AG20443 (cell line): ENCODE results near the gene GOLGA2.

Experiments
- DNase-seq: peaks from one replicate; pipeline ENCODE4 v3.0.0; 2012; ENCODE audit warnings: low spot score, mixed read lengths

Gene GOLGA2

DNA sequence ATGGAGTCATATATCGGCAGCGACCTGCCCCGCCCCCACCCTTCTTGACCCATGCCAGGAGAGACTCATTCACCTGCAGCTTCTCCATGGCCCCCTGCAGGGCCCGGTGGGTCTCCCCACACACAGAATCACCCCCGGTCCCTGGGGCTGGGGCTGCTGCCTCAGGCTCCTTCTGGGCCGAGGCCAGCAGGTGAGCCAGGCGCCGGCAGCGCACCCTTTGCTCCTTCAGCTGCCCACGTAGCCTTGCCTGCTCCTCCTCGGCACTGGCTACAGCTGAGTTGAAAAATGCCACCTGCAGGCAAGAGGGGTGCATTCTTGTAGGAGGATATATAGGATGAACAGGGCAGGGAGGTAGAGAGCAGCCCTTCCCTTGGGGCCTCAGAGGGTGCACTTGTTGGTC is 17.9 kb downstream of the GOLGA2 start:
- DNase-seq = no peak

DNA sequence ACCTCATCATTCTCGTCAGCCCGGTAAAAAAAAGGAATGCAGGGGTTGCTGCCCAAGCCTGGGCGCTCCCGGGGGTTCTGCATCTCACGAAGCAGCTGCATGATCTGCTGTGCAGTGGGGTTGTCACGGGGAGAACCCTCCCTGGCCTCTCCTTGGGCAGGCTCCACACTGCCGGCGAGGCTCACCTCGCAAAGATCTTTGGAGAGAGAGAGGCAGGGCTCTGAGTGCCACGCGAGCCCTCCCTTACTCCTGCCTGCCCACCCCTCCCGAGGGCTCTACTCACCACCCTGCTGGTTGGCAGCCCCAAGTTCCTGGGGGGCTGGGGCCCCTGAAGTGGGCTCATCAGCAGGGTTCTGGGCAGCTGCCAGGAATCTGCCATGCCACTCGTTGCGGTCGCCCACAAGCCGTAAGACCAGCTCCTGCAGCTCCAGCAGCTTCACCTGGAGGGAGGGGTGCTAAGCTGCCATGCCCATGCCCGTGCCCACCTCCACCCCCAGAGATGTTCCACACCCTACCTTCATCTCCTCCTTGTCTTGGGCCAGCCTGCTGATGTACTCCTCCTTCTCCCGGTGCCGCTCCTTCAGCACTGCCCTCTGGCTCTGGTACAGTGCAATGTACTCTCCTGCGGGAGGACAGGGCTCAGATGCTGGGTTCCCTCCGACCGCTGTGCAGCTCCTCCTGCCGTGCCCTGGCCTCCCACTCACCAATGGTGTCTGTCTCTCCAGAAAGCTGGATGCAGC is 18.6 kb downstream of the GOLGA2 start:
- DNase-seq = no peak

DNA sequence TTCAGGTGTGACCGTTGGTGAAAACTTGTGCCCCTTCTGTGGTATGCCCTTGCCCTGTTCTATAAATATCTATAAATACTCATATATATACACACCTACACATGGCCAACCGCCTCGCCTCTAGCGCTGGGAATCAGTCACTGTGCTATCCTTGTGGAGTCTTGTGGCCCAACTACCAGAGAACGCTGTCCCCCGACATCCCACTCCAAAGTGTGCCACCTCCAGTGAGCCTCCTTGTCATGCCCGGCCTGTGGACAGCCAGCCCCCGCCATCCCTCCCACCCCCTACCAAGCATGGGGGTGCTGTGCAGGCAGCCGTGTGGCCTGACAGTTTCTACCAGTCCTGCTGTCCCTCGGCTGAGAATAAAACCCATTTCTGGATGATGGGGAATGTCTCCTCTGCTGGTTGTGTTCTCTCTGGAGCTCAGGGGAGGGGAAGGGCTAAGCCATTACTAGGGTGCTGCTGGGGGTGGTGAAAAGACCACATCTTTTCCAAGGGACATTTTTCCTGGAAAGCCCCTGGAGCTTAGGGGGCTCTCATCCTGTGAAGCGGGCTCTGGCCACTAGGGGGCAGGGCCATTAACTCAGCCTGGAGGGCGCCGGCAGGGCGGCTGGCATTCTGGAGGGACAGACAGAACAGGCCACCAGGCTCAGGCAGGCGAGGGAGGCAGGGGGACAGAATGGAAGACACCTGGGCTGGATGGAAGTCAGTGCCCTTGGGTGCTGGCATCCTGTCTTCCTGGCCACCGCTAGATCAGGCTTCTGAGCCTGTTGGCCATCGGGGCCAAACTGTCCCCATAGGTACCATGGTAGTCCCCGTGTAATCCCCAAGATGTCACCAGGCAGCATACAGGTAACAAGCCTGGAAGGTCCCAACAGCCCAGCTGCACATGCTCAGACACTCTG is 20.7 kb downstream of the GOLGA2 start:
- peak; percentile 85 for DNase-seq

DNA sequence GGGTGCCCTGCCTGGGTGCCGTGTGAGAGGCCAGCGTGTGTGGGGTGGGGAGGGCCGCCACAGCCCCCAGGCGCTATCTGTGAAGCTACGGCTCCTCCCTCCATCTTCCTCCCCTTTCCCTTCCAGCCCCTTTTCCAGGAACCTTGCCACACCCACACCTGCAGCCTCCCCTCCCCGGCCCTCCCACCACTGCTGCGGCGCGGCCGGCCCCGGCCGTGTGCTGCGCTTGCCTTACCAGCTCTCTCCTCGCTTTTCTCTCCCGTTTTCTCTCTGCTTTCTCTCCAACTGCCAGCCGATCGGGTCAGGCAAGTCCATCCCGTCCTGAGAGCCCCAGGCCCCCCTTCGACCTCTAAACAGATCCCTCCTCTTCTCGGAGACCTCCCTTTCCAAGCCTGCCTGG is 21.4 kb downstream of the GOLGA2 start:
- DNase-seq = no peak

DNA sequence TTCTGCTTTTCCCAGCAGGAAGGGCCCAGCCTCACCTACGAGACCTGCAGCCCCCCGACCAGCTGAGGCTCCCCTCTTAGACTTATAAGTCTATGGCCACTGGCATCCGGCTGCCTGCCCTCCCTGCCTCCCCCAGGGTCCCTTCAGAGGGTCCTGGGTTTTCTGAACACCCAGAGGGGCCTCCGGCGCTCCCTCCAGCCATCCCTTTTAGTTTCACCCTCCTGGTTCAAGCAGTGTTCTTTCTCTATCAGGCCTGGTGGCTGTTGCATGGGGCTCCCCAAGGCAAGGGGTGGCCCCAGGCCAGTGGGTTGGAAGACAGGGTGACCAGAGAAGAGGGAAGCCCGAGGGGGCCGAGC is 21.8 kb downstream of the GOLGA2 start:
- DNase-seq = no peak

DNA sequence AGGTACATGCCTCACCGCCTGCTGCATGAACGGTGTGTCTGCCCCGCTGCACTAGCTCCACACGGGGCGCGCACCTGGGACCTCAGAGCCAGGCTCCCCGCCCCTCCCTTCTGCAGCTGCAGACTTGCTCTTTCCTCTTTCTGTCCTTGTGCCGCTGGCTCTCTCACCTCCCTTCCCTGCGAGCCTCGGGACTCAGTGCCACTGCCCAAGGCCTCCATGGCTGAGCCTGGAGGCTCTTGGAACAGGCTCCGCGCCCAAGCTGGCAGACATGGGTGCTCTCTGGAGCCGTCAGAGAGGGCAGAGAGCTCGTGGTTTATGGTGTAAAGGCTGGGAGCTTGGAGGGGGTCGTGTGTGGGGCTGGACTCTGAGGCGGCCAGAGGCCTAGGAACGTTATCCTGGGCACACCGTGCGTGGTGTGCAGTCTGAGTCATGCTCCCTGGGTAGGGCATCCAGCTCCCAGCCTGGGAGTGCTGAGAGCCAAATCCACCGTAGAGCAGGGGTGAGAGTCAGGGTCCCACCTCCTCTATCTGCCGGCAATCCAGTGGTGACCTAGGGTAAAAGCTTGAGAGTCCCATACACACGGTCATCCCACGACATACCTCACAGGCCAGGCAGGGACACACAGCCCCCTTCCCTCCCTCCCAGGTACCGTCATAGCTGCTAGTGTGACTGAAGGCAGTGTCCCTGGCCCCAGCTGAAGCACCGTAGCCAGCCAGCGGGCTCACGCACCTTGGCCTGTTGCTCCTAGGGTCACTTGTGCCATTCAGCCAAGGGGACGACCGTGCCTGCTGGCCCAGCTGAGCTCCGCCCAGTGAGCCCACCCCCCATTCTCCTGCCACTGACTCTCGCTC is 22.4 kb downstream of the GOLGA2 start:
- DNase-seq = no peak

DNA sequence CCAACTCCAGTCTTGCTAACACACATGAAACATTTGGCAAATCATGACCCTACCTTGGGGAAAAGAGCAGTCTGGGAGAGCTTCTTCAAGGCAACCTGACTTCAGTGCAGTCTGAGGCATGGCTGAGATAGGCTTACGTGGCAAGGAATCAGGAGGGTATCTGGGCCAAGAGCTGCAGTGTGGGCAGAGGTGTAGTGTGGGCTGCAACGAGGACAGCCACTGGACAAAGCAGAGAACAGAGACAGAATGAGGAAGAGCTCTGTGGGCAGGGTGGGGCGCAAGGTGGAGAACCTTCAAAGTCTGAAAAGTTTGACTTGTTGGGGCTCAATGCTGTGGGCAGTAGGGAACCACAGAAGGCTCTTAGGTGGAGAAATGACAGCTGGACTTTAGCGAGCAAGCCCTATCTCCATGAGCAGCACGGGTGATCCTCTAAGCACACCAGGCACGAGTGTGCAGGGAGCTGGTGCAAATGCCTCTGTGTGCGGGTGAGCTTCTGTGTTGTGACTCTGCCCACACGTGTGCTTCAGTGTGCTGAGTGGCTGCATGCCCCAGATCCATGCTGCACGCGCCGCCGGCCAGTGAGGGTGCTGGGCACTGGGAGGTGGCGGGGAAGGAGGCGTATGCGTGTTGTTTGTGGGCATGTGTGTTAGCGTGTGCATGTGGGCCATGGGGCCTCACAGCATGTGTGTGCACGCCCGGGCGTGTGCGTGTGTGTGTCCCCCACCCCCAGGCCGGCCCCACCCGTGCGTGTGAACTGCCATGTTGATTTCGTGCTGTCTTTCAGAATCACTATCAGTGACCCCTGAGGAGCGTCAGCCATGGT is 23.3 kb downstream of the GOLGA2 start:
- DNase-seq = no peak

DNA sequence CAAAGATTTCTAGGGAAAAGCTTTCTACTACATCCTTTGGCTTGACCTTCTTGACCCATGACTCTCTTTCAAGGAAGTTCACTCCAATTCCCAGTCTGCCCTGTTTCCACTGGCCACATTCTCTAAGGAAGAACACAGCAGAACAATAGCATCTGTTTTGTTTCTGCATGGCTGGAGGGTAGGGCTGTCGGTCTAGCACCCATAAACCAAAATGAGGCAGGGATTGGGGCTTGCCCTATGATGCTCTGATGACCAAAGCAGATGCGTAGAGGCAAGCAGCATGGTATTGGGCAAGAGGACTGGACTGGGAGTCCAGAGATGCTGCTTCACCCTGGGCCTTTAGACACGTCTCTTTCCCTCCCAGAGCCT is 24.1 kb downstream of the GOLGA2 start:
- no peak for DNase-seq

DNA sequence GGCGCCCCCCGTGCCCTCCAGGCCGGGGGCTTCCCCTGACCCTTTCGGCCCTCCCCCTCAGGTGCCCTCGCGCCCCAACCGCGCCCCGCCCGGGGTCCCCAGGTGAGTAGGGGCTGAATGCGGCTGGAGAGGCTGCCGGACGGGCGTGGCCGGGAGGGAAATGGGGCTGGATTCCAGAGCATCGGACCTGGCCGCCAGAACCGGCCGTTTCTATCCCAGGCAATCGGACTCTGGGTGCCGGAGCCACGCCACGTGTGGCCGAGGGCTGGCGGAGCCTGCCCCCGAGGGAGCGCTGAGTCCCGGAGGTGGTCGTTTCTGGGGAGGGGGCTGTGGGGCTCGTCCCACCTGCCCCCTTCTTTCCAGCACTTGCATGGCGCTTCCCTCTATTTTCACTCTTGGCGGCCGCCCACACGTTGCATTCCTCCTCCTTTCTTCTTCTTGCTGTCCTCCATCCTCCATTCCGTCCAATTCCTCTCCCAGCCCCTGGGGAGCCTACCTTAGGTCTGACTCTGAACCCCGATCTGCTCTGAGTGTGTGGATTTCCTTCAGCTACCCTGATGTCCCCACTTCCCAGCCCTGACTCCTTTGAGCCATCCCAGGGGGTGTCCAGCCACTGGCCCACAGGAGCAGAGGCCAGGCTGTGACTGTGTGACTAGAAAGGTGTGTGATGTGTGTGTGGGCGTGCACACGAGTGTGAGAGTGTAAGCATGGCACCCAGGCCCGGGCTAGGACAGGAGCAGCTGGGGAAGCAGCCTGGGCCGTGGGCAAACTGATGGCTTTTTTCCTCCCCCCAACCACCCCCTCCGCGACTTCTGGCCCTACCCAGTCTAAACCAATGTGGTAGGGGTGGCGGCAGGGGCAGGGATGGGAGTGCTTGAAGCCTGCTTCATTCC is 24.7 kb downstream of the GOLGA2 start:
- no peak for DNase-seq

DNA sequence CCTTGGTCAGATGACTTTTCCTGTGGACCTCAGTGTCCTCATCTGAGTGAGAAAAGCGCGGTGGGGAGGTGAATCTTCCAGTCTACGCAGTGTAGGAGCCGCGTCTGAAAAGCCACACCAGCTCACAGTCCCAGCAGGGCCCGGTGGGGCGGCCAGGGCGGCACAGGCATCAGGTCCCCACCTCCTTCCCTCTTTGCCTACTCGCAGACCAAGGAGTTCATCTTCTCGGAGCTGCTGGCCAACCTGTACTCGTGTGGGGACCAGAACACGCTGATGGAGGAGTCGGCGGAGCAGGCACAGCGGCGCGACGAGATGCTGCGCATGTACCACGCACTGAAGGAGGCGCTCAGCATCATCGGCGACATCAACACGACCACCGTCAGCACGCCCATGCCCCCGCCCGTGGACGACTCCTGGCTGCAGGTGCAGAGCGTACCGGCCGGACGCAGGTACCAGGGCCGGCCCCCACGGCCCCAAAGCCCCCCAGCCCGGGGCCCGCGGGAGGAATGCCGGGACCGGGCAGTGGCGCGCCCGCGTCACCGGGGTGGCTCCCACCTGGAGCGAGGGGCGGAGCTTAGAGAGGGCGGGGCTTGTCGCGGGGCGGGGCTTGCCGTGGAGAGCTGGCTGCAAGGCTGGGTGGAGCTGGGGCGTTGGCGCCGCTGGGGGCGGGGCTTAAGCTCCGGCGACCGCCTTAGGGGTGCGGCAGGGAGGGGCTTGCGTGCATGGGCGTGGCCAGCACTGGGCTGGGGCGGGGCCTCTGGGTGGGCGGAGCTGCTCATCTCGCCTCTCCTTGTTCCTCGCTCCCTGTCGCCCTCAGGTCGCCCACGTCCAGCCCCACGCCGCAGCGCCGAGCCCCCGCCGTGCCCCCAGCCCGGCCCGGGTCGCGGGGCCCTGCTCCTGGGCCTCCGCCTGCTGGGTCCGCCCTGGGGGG is 25.6 kb downstream of the GOLGA2 start:
- peak; percentile 77 for DNase-seq

DNA sequence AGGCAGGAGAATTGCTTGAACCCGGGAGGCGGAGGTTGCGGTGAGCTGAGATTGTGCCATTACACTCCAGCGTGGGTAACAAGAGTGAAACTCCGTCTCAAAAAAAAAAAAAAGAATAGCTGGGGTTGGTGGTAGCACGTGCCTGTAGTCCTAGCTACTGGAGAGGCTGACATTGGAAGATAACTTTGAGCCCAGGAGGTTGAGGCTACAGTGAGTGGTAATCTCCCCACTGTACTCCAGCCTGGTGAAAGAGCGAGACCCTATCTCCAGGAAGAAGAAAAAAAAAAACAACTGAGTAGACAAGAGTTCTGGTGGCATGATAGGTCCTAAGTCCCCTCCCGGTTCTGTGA is 26.3 kb downstream of the GOLGA2 start:
- no peak for DNase-seq

DNA sequence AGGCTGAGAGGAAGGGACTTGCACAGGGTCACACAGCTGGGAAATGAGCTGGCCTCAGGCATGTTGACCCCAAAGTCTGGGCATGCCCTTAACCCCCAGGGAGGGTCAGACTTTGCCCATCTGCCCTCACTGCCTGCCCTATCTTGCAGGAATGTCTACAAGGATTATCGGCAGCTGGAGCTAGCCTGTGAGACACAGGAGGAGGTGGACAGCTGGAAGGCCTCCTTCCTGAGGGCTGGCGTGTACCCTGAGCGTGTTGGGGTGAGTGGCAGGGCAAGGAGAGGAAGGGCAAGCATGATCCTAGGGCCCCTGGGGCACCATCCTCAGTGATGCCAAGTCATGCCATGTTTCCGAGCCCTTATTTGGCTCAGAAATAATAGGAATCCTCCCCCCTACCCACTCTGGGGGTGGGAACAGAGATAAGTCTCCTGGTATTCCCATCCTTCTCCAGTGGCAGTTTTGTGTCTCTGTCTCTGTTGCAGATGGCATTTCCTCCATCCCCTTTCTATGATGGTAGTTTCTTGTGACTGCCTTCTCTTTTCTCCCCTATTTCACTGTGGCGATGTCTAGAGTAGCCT is 28.5 kb downstream of the GOLGA2 start:
- no peak for DNase-seq

DNA sequence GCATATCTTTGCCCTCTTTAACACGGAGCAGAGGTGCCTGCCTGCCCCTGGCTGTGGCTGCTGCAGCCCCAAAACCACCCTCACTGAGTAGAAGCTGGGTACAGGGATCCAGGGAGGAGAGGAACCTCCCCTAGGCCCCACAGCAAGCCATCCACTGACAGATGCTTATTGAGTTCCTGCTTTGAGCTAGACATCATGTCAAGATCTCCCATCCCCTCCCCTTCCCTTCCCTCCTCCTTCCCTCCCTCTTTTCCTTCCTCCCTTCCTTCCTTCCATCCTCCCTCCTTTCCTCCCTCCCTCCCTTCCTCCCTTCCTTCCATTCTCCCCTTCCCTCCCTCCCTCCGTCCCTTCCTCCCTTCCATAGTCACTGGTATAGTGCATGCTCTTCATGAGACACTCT is 29.3 kb downstream of the GOLGA2 start:
- DNase-seq = no peak

DNA sequence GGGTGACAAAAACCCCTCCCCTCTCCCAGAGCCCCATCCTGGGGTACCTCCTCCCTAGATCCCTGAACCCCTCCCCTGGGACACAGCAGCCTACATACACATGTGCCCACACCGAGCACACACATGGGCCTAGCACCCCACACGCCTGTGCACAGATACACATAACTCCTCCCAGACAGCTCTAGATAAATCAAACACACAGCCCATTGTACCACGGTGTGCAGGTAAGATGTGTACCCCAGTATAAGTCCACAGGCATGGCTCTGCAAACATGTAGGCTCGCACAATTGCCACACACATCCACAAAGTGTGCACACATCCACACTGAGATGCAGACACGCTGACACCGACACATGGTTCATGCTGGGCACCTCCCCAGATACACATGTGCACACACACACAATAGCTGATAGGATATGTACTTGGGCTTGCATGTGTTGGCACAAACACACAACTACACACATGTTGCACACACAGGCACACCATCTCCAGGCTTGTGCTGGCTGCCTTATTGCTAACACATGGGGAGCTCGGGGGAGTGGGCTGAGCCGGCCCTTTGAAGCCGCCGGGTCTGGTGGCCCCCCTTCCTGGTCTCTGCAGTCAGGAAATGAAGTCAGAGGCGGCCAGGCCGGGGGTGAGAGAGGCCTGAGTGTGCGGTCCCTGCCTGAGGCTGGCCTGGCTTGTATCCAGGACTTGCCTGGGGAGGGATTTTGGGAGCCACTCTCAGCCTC is 30.2 kb downstream of the GOLGA2 start:
- DNase-seq = peak; percentile 72

DNA sequence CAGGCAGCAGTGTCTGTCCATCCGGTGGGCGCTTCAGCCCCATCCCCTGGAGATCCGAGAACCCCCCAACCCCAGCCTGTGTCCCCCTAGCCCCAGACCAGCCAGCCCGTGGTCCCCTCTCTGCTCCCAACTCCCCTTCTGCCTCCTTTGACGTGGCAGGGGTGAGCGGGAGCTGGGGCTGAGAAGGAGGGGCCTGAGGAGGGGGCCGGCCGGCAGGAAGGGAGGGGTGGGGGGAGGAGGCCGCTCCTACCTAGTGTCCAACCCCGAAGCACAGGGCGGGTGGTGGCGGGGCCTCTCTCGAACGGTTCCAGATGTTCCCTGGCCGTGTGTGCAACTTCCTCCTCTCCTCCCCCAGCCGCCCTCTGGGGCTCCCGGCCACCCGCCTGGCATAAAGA is 31.0 kb downstream of the GOLGA2 start:
- DNase-seq = peak; percentile 94

DNA sequence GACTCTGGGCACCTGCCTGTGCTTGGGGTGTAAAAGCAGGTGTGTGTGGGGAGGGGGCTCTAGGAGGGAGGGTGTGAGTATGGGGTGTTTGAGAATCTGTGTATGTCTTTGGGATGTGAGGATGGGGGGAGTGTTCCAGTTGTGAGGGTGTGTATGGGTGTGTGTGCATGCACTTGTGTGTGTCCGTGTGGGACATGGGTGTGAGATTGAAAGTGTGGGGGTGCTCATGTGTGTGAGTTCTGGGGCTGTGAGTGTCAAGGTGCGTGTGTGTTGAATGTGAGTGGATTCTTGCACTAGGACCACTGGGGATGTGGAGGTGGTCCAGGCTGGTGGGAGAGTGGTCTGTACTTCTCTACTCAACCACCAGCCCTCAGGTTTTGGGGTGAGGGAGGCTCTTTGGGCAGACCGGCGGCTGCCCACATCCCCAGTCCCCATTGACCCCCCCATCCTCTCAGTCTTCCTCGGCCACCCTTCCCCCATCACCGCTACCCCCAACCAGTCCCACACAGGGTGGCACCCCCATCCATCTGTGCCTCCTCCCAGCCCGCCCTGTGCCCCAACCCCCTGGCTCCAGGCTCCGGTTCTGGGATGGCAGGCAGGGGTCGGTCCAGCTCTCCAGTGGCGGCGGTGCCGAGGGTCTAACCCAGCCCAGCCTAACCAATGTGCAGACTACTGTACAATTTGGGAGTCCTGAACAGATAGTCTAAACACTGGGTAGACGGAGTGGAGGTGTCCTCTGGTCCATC is 31.5 kb downstream of the GOLGA2 start:
- DNase-seq = peak; percentile 33

DNA sequence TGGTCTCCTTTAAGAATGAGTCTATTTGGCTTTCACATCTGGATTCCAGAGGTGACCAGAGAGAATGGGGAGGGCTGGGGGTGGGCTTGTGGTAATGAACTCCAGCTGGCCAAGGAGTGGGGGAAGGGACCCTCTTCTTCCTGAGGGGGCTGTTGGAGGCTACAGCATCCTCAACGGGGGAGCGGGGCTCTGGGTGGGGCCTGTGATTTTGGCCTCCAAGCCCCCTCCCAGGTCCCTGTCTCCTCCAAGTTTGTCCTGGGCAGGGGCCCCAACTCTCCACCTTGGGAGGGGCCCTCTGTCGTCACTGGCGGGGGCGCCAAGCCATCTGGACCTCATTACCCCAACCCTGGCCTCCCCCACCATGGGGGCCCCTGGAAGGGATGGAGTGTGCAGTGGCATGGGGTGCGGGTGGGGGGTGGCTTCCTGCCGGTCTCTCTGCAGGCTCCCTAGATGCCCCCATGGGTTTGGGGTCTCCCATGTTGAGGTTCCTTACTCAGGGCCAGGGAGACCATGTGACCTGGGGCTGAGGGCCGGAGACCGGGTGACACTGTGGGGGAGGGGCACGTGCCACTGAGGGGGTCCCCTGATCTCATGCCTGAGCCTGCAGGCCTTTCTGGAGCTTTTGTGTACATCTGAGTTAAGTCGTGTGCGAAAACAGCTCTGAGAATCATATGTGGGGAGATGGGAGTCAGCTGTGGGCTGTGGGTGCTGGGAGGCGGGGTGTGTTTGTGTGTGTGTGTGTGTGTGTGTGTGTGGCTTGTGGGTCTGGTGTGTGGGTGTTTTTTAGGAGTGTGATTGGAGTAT is 32.4 kb downstream of the GOLGA2 start:
- peak; percentile 74 for DNase-seq
